ENCODE measurements around the gene OSBPL5. TPM values are rescaled to one million over a fixed set of nuclear protein-coding genes. Genes with fewer than 3 reads are reported as not detected.

Gene OSBPL5
- total RNA-seq, 1 donor from 2014 or later: 62.9 TPM

DNA sequence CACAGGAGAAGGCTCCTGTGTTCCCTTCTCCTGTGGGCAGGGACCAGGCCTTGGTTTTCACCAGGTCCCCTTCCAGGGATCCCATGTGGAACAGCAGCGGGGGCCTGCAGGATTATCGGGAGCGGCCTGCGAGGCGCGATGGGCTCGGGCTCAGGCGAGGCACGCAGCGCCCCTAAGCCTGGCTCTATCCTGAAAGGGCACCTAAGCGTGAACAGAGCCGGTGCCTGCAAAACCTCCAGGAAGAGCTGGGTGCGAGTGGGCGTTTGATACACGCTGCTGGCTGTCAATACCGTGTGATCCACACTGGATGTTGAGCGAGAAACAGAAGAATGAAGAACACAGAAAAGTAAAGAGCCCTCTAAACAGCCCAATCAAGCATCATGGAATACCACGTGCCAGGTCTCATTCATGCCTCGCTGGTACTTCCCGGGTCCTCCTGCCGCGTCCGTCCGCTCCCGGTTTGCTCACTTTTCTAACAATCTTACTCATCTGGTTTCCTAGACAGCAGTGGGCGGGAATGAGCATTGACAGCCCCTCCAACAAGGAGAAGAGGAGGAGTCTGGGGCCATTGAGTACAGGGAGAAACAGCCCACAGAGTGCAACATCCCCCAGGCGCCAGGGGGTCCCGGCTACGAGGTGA lies 12.5 kb downstream of the OSBPL5 start:
- no peak for DNase-seq (ENCODE audit: low read depth in 2 of 2)

DNA sequence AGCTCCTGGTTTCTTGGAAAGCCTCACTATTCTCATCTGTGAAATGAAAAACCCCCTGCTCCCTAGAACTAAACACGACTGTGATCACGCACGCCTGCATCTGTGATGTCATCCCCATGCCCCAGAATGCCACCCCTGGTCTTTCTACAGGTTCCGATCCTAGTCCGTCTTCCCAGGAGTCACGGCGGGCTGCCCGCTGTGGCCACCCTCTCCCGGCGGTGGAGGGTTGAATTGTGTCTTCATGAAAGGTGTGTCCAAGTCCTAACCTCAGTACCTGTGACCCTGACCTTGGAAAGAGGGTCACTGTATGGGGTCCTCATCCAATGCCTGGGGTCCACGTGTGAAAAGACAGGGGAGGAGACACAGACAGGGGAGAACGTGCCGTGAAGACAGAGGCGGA lies 14.4 kb downstream of the OSBPL5 start:
- no peak for DNase-seq (ENCODE audit: low read depth in 2 of 2)

DNA sequence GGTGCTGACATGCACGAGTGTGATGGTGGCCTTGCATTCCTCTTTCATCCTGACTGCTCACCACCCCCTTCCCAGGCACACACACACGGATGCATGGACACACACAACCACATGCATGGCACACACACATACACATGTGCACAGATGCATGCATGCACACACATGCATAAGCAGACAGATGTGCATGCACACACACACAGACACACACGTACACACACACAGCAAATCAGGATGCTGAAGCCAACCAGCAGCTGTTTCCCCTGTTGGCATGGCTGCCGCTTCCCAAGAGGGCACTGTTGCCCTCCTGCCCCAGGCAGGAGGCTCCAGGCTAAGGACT lies 15.3 kb downstream of the OSBPL5 start:
- DNase-seq (ENCODE audit: low read depth in 2 of 2): no peak

DNA sequence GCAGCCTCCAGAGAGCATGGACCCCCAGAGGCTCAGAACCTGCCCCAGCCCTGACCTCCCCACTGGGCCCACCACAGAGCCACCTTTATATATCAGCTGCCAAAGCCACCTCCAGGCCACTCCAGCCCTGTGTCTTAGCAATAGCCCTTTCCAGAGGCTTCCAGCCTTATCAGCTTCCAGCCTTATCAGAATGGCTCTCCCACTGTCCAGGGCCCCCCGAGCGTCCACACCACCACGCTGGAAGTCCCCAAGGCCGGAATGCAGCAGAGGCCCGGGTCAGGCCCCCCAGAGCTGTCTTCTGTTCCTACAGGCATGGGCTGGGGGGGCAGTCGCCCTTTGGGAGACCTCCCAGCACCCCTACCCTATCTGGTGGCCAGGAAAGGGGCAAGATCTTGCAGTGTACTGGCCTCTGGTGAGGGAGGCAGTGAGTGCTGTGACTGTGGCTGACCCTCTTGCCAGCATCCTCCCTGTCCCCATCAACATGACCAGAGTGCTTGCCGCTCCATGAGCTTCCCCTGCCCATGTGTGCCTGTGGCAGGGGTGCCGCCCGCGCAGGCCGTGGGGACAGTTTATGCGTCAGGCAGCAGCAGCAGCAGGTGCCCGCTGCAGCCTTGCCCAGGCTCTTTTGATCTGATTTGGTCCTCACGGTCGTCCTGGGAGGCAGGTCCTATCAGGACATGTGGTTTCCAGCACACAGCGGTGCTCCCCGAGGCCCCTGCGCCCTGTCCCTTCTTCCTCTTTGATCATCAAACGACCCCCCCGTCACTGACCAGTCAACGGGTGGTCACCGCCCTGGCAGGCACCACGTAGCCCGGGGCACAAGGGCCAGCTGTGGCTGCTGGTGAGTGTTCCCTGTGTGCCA lies 15.9 kb downstream of the OSBPL5 start:
- DNase-seq (ENCODE audit: low read depth in 2 of 2): no peak

DNA sequence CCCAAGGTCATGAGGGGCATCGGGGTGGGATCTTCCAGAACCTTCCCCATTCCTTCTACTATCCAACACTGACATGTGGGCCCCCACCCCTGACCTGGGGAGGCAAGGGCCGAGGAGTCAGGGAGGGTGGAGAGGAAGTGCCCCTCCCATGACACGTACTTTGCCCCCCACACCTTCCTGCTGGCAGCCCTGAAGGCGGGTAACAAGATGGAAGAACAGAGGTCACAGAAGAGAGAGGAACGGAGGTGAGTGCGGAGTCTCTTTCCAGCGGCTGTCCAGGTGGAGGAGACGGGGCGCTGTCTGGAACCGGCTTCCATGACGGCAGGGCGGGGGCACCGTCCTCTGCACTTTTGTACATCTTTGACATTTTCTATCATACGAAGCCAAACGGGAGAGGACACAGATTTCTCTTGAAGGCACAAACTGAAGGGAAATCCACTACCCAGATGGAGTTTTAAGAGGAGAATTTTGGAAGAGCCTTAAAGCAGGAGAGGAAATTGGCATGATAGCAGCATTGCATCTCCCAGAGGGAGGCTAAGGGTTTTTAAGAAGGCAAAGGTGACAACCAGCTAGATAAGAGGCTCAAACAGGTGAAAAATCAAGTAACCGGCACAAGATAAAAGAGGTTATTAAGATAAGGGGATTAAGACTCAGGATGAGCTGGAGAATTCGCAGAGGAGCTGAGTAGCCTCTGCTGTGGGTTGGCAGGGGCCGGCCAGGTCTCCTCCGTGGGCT lies 16.7 kb downstream of the OSBPL5 start:
- no peak for DNase-seq (ENCODE audit: low read depth in 2 of 2)

DNA sequence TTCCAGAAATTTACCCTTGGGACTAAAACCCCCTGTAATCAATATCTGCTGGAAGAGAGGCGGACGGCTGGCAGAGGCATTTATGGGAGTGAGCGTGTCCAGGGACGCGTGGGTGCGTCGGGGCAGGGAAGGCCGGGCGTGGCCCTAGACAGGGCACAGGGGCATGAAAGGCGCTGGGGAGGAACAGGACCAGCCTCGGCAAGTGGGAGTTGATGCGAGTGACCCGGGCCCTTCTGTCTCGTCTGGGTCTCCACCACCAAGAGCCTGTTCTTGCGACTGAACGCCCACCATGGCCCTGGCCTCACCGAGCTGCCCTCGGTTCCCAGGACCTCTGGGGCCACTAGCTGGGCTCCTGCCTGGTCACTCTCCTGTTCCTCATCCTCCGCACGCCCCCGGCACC lies 17.5 kb downstream of the OSBPL5 start:
- no peak for DNase-seq (ENCODE audit: low read depth in 2 of 2)

DNA sequence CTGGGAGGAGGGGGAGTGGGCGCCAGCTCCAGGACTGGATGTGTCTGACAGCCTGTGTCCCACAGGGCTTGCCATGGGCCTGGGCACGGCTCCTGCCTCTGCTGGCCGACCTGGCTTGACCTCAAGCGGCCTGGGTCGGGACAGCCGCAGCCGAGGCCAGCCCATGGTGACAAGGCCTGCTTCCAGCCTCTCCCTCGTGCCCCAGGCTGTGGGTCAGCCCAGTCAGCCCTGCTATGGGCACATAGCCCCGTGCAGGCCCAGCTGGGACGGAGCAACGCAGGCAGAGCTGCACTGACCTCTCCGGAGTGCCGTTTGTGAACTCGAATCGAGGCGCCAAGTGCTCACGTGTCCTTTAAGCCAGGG lies 17.9 kb downstream of the OSBPL5 start:
- no peak for DNase-seq (ENCODE audit: low read depth in 2 of 2)

DNA sequence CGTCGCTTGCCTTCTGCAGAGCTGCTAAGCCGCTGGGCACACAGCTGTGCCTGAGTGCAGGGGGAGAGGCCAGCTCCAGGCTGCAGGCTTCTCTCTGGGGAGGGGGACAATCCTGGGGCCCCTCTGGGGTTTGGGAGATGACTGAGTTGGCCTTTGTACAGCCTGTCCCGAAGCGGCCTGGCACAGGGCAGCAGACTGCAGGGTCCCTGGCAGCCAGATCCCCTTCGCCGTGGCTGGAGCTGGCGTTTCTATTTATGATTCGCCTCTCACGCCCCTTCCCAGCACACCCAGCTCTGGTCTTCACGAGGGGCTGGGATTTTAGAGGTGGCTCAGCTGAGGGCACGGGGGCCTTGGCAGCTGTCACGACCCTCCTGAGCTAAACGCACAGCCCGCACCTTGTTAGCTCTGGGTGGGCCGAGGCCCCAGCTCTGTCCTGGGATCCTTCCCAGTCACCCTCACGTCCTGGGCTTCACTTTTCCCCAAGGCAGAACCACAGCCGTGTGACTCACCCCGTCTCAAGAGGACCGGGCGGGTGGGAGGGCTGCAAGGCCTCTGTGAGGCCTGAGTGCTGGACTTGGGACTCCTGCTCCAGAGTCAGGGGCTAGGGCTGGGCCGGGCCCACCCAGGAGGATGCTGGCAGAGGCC lies 18.4 kb downstream of the OSBPL5 start:
- no peak for DNase-seq (ENCODE audit: low read depth in 2 of 2)

DNA sequence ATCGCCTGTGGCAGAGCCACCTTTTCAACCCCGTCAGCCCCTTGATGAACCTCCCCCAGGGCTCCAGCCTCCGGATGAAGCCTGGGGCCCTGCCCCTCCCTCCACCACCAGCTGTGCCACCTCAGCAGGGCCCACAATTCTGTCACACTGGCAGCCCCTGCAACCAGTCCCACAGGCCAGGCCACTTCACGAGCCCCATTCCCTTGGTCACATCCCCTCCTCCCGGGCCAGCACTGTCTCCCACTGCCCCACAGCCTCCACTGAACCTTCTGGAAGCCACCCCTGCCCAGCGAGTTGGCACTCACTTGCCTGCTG lies 19.9 kb downstream of the OSBPL5 start:
- no peak for DNase-seq (ENCODE audit: low read depth in 2 of 2)

DNA sequence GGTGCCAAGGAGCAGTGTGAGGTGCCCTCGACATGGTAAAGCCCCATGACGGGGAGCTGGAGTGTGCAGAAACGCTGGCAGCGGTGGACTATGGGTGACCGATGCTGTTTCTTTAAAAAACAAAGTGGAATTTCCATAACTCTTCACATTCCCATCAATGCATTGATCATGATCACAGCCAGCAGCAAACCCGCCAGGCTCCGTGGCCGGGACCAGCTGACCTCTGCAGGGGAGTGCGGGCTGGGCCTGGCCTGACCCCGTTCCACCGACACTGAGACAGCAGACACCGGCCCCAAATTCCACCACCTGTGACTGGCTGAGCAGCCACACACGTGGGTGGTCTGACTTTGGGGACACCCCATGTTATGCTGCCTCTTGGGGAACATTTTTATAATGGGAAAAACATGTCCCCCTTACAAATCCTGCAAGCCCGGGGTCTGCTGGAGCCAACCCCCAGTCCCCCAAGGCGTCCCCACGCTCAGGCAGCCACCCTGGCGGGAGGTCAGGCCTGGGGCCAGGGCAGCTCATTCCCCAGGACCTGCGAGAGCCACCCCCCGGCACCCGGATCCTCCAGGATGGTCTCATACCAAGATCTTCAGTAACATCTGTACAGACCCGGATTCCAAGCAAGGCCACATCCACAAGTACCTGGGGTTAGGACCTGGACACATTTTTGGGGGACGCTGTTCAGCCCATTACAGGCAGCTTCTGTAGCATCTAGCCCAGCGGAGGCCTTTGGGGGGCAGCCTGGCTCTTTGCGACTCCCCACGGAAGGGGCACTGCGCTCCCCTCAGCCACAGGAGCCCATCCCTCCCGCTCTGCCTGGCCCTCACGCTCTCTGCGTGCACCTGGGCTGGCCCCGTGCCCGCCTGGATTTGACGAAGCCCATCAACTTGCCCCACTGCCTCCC lies 20.6 kb downstream of the OSBPL5 start:
- DNase-seq (ENCODE audit: low read depth in 2 of 2): no peak

DNA sequence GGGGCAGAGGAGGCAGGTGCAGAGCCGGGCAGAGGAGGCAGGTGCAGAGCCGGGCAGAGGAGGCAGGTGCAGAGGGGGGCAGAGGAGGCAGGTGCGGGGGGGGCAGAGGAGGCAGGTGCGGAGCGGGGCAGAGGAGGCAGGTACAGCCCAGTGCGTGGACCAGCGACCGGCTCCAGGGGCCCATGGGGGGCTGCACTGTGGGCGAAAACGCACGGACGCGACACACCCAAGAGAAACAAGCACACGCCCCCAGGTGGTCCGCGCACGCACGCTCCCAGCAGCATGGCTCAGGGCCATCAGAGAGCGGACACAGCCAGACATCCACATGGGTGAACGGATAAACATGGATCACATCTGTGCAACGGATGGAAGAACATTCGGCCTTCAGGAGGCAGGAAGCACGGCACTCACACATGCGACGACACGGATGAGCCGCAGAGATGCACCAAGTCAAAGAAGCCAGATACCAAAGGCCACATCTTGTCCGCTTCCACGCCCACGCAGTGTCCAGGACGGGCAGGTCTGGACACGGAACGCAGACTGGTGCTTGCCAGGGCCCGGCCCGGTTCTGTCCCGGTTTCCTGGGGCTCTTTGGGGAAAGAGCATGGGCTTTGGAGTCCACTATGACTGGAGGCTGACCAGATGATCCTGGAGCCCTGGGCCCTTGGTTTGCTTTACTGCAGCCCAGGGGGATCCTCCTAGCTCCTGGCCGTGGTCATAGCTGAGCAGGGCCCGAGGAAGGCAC lies 21.8 kb downstream of the OSBPL5 start:
- no peak for DNase-seq (ENCODE audit: low read depth in 2 of 2)

DNA sequence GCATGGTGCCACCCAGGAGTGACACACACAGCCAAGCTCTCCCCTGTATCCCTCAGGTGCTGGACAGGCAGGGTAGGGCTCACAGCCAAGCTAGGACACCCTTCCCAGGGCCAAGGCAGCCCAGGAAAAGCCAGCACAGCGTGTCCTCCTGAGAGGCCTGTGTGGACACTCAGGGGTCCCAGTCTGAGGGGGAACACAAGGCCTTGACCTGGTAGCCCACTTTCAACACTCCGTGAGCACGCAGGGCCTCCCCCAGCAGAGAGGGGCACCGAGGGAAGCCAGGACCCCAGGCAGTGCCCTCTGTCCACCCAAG lies 24.9 kb downstream of the OSBPL5 start:
- no peak for DNase-seq (ENCODE audit: low read depth in 2 of 2)

DNA sequence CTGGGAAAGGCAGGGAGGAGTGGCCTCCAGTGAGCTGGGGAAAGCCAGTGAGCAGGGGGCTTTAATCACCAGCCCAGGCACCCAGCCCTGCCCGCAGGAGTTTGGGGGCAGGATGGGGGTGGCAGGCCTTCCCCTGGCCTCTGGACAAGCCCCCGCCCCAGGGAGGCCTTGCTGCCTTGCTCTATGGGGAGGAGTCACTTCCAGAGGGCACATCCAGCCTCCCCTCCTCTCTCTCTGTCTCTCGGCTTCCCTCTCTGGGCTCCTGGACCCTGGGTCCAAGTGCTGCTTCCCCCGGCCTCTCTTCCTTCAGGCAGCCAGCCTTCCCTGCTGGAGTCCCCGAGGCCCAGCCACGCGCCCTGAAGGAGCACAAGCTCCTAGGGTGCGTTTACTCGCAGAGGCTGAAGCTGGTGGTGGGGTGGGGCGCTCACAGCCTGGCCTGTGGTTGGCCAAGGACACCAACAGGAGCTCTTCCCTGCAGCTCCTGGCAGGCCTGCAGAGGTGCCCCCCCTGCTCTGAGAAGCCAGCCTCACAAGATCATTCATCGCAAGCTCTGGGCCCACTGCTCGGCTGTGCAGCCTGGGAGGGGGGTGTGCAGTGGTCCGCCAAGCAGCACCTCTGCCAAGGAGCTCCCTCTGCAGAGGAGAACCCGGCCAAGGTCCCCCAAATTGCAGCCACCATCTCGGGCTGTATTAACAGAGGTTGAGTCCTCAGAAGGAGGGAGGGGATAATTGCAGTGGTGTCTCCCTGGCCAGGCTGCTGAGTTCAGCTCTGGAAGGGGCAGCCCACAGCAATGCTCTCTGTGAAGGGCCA lies 25.4 kb downstream of the OSBPL5 start:
- DNase-seq (ENCODE audit: low read depth in 2 of 2): no peak

DNA sequence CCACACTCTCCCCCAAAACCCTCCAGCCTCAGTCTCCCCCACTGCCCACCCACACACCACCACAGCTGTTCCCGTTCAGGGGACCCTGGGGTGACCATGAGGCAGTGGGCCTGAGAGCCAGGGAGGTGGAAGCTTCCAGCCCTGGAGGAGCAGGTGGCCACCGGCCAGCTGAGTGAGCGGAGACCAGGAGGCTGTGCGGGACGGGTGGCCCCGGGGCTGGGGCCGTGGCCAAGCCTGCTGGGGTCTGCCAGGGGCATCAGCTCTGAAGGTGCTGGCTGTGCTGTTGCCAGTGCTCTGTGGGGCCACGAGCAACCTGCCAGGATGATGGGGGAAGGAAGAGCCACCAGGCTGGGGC lies 26.0 kb downstream of the OSBPL5 start:
- DNase-seq (ENCODE audit: low read depth in 2 of 2): no peak

DNA sequence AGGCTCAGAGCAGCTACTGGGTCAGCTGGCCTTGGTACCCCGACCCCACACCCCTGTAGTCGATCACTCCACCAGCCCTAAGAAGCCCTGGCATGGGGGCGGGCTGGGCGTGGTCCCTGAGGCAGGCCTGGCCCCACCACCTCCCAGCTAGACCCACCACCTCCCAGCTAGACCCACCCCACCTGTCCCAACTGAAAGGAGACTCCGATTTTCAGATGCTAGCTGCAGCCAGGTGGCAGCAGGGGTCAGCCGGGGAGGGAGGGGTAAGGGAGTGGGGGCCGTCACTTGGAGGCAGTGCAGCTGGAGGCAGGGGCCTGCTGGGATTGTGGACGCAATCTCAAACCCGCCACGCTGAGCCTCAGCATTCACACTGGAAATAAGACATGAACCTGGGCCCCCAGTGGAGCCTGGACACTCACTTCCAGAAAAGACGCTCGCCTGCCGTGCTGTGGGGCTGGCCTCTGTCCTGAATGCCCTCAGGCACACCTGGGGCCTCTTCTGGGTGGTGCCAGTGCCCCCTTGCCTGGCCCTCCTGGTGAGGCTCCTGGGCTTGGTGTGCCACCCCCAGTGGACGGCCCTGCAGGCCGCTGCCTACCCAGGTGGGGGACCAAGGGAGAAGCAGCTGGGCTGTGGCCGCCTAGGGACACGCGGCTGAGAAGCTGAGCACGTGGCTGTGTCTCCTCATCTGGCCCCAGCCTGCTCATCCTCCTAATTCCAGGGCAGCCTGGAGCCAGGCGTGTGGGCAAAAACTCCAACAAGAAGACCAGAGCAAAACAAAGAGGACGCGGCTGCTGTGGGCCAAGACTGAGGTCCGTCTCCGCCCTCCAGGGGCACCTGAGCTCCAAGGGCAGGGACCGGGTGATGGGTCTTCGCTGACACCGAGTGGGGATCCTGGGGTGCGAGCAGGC lies 26.7 kb downstream of the OSBPL5 start:
- DNase-seq (ENCODE audit: low read depth in 2 of 2): no peak

DNA sequence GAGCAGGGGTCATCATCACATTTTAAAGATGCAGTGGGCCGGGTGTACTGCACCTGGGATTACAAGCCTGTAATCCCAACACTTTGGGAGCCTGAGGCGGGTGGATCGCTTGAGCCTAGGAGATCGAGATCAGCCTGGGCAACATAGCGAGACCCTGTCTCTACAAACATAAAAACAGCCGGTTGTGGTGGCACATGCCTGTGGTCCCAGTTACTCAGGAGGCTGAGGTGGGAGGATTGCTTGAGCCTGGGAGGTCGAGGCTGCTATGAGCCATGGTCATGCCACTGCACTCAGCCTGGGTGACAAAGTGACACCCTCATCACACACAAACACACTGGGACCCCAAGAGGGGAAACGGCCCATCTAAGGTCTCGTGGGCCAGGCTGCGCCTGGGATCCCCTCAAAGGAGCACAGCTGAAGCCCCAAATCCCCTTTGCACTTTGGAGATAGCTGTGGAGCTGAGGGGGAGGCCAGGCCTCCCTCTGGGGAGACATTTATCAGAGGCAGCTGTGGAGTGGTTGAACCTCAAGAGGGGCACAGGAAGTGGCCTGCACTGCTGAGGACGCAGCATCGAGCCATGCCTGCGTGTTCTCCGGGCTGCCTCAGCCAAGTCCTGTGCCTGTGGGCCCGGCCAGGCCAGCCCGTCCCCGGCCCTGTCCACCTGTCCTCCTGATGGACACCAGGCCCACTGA lies 27.5 kb downstream of the OSBPL5 start:
- no peak for DNase-seq (ENCODE audit: low read depth in 2 of 2)

DNA sequence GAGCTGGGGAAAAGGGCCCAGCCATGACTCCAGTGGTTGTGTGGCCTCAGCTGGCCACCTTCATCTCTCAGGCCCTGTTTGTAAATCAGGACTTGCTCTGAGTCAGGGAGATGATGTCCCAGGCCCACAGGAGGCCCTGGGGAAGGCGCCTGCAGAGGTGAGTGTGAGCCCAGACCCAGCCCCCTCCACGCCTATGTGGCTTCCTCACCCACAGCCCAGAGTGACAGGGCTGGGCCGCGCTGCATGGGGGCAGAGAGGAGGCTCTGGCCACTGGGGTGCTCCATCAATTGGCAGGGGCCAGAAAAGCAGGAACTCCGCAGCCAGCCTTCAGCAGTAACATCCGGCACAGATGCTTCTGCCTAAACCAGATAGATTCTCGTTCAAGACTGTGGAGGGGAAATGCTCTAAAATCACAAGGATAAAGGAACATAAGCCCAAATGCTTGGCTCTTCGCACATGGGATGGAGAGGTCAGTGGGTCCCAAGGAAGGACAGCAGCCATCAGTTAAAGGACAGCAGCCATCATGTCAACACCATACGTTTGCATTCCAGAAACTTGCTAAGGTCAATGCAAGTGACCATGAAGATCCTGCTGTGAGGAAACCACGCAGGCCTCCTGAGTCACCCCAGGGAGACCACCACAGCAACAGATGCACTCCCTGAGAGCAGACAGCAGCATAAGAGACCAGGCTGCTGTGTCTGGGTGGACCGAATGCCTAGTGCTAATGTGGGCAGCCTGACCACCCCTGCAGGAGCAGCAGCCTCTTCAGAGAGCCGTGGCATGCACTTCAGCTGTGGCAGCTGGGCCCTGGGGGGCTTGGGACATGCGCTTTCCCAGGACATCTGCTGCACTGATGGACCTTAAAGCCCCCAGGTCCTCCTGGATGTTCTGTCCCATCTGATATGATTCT lies 28.3 kb downstream of the OSBPL5 start:
- no peak for DNase-seq (ENCODE audit: low read depth in 2 of 2)

All from lung microvascular endothelial cell (primary cell).